GM18951 (cell line): Measurements from ENCODE around the gene TRDMT1.
A peak's percentile ranks its signal among the peaks of the same experiment; 100 is the strongest.

Source experiments
- POLR2A ChIP-seq: IDR thresholded peaks from 4 replicates; pipeline ENCODE4 v1.6.1; 2011; ENCODE audit warnings: mild to moderate bottlenecking; ENCODE audit not compliant: insufficient read length, insufficient read depth; ENCODE audit errors: extremely low read depth
- in situ Hi-C: fragments of 300-500 bp; cut with MboI; formaldehyde crosslinking; loops from one replicate; pipeline ENCODE4 v1.12.0; 2022; ENCODE audit warnings: low sequenced_read_pairs, mixed read lengths, inconsistent platforms; ENCODE audit not compliant: unreplicated experiment

The TRDMT1 gene

DNA sequence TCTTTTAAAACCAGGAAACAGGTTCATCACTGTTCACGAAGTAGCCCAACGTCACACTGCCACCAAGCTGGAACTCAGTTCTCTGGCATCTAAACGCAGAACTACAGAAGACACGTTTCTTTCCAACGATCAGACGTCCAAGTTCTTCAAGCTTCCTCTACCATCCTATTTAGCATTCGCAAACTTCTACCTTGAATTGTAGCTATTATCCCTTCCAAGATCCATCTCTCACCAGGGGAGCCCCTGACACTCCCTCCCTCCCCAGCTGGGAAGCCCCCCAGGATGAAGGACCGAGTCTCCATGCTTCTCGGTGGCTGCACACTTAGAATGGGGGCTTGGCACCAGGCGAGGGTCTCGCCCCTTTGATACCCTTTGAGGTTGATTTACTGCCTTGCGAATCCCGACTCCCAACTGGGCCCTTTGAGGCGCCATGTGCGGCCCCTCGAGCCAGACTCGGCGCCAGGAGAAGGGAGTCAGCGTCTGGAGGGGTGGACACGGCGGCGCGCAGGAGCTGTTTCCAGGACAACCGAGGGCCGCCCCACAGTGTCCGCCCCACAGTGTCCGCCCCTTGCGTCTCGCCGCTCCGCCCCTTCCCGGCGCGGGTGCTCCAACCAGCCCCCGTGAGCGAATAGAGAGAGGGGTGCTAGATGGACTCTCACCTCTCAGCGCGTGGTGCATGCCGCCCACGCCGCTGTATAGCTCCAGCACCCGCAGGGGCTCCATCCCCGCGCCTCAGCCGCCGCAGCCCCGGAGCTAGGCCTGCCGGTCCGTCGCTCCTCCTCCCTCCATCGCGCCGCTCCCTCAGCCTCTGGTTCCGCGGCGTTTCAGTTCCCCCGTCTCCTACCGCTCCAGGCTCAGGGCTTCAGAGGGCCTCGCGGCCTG is at the start of gene TRDMT1:
TSS of gene TRDMT1 (minus strand) at position 761 of the 882 bp plus-strand sequence. CDS start at position 723, 38 bp downstream.
- in situ Hi-C loops = no loop called here
- peak; percentile 67 for TF ChIP-seq POLR2A

- no peak for TF ChIP-seq POLR2A
- in situ Hi-C loops = loop anchor here (5.0 kb wide), 1 partner anchor 418 kb away; no protein-coding TSS in a partner anchor
These were observed 49.3 kb upstream of the TRDMT1 start for GRCh38 chr10:17250736-17251135.

DNA sequence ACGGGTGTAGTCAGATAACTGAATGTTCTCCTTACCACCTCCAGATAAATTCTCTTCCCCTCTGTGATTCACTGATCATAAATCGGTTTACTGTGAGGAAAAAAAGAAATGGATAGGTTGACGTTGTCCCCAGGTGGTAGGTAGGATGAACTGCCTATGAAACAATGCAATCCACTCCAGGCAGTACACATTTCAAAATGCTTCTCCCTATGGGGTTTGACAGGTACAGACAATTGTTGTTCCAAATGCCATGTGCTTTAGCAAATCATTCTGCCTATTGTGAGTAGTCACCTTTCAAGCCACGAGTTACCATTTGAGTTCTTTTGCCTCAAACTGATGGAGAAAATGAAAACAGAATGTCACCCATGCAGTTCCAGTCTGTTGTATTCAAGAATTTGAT is 48.3 kb upstream of the TRDMT1 start:
- TF ChIP-seq POLR2A = no peak
- in situ Hi-C loops = loop anchor here (5.0 kb wide), 1 partner anchor 418 kb away; no protein-coding TSS in a partner anchor

- in situ Hi-C loops = no loop called here
- TF ChIP-seq POLR2A = no peak
These were observed 47.5 kb upstream of the TRDMT1 start for GRCh38 chr10:17248964-17249363.

DNA sequence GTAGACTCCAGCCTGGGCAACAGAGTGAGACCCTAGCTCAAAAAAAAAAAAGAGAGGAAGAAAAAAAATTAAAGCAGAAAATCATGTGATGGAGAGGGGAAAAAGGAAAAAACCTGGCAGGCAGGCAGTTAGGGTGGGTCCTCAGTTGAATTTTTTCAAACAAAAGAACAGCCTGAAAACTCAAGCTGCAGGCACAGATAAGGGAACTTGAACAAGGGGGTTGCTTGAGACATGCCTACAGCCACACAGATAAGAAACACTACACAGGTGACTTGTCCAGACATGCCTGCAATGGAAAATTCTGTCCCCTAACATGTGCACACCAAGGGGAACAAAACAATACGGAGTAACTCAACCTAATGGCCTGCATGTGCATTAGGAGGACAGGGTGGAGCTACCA is 45.7 kb upstream of the TRDMT1 start:
- TF ChIP-seq POLR2A = no peak

DNA sequence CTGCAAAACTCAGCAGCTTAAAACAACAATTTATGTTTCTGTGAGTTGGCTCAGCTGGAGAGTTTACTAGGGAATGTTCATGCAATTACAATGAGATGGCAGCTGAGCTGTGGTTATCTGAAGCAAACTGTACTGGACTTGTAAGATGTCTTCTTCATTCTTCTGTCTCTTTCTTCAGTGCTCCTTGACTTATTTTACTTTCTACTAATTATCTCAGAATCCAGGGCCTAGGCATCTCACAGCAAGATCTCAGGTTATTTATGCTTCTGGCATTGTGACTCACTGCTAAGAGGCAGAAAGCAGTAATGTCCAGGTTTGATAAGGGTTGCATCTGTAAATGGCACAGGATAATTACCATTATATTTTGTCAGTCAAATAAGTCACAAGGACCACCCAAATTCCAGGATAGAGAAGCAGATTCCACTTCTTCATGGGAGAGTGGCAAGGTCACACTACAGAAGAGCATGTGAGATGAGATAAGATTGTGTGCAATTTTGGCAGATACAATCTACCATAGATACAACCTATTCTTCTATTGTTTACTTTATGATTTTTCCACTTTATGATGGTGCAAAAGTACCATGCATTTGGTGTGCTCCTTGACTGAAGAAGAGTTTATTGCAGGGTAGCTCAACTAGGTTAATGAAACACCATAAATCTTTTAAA is 43.4 kb upstream of the TRDMT1 start:
- in situ Hi-C loops = no loop called here
- no peak for TF ChIP-seq POLR2A

More for the DNA sequence above, 45.7 kb upstream of the TRDMT1 start:
- in situ Hi-C loops = no loop called here

GRCh38 chr10:17241611-17242333 is 40.3 kb upstream of the TRDMT1 start:
- TF ChIP-seq POLR2A = no peak
- in situ Hi-C loops = no loop called here

GRCh38 chr10:17240616-17241015 is 39.1 kb upstream of the TRDMT1 start:
- in situ Hi-C loops = no loop called here
- no peak for TF ChIP-seq POLR2A

GRCh38 chr10:17240096-17240495 is 38.6 kb upstream of the TRDMT1 start:
- TF ChIP-seq POLR2A = no peak
- in situ Hi-C loops = no loop called here

GRCh38 chr10:17239345-17240085 is 38.0 kb upstream of the TRDMT1 start:
- no peak for TF ChIP-seq POLR2A
- in situ Hi-C loops = no loop called here

- in situ Hi-C loops = no loop called here
- TF ChIP-seq POLR2A = no peak
These were observed 37.2 kb upstream of the TRDMT1 start for GRCh38 chr10:17238445-17239291.
